Effector CD8-positive, alpha-beta T cell (primary cell): Measurements from ENCODE around the gene HS6ST1.

Experiments
- DNase-seq: peaks from one replicate; lab custom pipeline; 2025; lab: John Stamatoyannopoulos, UW

HS6ST1 gene

DNA sequence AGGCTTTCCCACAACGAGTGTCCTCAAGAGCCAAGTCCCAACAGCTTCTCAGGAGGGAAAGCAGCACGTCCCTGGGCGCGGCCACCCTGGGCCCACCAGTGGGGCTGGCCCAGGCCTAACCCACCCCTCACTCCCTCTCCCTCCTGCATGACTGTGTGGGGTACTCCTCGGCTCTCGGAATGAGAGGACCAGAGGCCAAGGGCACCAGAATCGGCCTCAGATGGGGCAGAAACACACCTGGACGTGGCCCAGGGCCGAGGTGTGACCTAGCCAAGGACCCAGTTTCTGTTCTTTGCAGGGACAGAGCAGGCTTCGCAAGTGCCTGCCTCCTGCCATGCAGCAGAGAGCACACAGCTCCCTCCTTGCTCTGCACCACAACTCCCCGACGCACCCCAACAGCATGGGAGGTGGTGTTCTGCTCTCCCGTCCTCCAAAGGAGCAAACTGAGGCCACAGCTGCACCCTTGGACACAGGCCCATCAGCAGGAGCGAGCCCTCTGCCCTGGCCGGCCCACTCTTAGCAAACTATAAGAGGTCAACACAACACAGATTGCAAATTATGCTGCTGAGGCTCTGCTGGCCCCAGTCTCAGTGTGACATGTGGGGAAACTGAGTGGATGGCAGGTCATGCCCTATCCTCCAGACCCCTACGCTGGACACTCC is 19.7 kb downstream of the HS6ST1 start:
- no peak for DNase-seq

DNA sequence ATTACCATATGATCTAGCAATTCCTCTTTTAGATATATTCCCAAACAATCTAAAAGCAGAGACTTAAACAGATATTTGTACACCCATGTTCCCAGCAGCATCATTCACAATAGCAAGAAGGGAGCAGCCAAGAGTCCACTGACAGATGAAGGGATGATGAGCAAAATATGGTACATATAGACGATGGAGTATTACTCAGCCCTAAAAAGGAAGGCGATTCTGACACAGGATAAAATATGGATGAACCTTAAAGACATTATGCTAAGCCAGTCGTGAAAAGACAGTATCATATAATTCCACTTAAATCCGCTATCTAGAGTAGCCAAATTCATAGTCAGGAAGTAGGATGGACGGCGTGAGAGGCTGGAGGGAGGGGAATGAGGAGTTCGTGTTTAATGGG is 20.4 kb downstream of the HS6ST1 start:
- no peak for DNase-seq

DNA sequence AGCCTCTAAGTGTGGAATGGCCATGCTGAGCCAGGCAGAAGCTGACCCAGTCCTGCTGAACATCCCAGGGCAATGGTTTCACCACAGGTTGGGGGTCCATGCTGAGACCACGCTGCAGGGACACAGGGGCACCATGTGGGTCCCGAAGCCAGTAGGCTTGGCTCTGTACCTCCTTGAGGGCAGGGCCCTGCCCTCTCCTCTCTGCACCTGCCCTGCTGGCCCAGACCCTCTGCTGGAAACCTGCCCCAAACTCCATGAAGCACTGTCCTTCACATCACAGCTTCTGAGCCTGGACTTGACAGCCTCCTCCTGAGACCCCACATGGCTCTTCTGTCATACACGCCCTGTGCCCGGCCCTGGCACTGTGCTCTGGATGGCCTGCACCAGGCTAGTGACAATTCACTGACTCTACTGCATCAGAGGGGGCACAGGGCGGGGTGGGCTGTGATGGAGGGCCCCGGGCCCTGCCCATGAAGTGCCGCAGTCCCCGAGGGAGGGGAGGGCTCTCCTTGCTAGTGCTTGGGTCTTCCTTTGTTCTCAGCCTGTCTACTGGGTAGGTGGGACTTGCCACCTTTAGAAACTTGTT is 24.7 kb downstream of the HS6ST1 start:
- DNase-seq = no peak

DNA sequence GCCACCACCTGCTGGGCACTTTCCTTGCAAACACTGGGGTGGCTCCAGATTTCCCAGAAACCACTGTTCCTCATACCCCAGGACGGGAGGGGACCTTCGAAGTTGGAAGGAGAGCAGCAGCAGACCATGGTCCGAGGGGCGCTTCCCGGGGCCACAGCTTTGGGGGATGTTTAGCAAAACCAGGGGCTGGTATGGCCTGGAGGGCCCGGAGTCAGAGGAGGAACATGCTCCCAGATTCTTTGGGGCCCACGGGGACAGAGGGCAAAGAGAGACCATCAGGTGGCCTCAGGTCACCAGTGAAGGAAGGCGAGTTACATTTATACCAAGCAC is 25.3 kb downstream of the HS6ST1 start:
- DNase-seq = no peak

DNA sequence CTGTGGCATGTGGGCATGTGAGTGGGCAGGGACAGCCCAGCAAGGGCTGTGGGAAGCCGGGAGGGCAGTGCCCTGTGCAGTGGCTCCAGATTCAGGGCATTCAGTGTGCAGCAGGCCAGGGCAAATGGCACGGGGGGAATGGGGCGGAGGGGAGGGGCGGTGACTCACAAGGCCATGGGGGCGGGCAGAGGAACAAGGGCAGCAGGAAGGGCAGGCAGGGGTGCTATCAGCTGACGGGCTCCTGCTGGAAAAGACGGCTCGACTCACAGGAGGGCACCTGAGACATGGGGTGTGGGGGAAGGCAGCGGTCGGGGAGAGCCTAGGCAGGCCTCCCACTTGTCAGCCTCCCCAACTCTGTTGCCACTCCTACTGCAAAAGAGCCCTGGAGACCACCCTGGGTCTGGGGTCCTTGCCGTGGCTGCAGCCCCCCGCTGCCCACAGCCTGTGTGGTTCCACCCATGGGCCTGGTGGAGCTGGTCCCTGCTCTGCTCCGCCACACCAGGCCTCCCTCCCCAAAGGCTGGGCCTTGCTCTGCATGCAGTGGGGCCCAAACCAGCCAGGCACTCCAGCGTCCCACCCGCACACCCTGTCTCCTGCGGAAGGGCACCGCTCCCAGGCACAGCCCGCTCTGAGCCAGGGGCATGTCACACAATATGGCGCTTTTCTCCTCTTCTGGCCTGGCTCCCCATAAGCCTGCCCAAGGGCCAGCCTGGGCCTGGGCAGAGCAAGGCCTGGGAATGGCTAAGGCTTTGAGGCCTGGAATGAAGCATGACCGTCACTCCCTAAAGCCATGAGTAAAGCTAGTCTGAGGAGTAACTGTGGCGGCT is 25.9 kb downstream of the HS6ST1 start:
- no peak for DNase-seq

DNA sequence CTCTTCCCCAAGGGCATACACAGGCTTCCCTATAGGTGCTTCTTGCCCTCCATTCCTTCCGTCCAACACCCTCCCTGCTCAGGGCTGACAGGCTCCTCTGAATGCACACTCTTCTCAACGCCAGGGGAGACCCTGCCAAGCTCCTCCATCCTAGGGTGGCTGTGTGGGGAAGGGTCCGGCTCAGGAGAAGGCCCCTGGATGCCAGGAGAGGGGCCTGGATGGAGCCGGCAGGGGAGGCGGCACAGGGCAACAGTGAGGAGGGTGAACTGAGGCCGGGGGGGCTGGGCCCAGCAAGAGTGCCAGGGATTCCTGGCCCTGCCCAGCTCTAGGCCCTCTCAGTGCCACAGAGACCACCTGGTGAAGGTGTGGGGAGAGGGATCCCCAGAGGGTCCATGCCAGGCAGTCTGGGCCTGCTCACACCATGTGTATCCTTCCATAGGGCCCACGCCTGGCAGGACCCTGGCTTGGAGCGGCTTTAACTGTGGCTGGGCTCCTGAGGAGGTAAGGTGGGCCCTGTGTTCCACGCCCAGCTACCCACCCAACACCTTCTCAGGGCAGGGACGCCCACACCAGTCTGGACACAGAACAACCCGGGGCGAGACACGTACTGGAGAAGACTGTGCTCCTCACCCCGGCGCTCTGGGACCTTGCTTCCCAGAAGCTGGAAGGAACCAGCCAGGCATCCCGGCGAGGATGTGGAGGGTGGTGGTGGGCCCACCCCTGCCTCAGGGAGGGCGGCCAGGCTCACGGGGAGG is 26.6 kb downstream of the HS6ST1 start:
- DNase-seq = no peak

DNA sequence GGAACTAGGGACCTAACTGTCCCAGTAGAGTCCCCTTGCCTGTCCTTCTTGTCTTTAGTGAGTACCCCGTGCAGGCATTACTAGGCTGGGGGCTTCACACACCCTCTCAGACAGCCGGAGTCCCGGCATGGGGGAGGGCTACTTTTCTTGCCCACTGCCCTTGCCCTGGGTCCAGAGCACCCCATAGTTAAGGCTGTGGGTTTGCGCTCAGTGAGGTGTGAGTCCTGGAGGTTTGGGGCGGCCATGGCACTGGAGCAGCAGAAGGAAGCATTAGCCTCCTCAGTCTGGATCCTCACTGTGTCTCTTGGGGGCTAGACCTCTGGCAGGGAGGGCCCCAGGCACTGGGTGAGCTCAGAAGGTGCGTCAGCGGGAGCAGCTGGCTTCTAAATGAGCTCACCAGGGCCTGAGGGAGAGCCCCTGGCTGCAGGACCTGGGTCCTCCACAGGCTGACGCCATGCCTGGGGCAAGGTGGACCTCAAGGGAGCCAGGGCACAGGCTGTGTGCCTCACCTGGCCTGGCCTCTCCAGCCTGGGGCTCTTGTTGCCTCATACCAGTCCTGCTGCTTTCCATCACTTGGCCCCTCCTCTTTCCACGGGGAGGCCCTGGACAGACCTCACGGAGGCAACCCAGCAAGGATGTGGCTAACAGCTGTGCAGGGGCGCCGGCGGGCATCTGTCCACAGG is 27.4 kb downstream of the HS6ST1 start:
- DNase-seq = no peak

DNA sequence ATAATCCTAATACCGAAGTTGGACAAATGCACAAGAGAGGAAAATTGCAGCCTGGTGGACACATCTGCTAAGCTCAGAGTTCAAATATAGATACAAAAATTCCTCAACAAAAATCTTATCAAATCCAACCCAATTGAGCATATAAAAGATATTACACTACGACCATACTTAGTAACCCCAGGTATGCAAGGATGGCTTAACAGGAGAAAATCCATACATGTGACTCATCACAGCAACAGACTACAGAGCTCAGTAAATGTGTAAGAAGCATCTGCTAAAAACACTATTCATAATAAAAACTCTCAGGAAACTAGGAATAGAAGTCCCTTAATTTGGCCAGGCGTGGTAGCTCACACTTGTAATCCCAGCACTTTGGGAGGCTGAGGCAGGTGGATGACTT is 28.3 kb downstream of the HS6ST1 start:
- no peak for DNase-seq

DNA sequence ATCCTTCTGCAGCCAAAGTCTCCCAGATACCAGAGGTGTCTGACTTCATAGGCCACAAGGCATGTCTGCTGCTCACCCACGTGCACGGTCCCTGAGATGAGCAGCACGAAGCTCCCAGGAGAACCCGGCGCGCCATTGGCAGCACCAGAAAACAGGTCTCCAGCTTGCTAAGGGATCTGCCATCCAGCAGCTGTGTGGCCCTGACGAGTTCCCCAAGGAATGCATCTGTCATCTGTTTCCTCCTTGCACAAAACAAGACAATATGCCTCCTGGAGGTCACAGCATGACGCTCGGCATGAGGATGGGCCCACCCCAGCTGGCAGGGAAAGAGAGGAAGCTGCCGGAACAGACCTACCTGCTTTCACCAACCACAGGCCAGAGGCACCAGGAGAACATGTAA is 29.2 kb downstream of the HS6ST1 start:
- DNase-seq = no peak

DNA sequence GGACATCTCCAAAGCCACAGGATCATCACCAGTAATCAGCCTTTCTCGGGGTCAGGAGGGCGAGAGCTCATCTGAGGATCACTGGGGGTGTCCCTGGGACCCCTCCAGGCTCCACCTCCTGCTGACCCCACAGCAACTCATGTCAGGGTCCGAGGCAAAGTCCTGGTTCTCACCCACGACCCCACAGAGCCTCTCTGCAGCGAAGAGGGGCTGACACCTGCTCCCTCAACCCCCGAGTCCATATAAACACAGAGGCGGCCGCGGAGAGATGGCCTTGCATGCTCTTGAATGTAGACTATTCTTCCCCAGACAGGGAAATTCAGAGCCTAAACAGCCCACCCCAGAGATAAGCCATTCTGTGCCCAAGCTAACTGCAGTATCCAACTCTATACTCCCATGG is 29.9 kb downstream of the HS6ST1 start:
- no peak for DNase-seq

DNA sequence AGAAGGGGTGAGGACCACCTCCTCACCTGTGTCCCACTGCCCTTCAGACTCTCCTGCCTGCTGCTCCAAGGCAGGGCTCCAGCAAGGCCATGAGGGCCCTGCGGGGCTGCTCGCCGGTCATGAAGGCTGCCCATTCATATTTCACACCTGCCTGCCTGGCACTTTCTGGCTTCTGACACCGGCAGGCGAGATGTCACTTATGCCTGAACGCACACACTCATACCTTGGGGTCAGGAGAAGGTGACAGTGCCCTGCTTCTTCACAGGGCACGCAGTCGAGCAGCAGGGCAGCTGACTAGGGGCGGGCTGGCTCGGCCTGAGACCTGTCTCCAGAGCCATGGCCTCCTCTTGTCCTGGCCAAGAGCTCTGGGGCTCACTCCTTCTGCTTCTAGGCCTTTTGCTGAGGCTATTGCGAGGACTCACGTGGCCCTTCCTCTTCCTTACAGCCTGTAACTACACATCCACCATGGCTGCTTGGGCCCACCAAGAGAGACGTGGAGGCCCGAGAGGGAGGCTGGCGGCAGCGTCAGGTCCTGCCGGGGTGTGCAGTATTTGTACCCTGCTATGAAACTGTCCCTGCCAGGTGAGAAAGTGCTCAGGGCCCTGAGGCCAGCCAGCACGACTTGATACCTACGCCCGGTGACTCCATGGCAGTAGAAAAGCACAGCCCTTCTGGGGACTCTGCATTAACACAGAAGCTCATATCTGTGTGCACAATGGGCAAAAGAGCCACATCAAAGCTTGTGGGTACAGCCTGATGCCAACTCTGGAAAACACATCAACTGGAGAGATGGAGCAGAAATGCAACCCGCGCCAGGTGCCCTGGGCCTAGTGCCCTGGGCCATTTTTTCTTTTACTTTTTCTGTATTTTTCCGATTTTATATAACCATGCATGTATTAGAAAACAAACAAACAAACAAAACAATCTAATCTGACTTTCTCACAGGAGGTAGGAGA is 30.6 kb downstream of the HS6ST1 start:
- DNase-seq = no peak

DNA sequence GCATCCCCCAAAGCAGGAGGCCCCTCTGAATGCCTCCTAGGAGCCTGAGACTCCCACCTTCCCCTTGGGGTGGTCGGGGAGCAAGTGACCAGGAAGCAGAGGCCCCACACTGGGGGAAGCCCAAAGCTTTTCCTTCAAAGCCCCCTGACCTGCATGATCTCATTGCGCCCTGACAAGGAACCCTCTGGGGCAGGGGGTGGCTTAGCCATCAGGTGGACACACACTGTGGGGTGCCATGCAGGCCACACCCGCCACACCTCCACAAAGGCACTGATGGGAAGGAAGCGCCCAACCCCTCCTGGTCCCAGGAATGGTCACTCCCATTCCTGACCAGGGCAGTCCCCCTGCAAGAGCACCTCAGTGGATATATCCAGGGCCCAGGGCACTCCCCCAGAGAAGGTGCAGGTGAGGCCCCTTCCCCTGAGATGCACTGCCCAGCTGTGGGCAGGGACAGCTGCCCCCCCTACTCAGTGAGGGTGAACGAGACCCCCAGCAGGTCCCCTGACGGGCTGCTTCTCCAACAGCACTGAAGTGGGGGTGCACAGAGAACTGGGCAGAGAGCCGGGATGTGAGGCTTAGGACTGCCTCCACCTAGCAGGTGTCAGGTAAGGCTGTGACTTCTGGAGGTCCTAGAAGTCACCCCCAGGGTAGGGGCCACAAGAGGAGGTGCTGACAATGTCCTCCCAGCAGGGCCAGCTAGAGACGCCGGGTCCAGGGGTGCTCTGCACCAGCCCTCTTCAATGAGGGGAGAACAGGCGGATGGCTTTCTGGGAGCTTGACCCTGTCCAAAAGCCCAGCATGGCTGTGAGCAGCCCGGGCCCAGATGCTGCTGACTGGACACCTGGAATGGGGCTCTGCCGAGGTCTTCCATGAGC is 31.5 kb downstream of the HS6ST1 start:
- no peak for DNase-seq

DNA sequence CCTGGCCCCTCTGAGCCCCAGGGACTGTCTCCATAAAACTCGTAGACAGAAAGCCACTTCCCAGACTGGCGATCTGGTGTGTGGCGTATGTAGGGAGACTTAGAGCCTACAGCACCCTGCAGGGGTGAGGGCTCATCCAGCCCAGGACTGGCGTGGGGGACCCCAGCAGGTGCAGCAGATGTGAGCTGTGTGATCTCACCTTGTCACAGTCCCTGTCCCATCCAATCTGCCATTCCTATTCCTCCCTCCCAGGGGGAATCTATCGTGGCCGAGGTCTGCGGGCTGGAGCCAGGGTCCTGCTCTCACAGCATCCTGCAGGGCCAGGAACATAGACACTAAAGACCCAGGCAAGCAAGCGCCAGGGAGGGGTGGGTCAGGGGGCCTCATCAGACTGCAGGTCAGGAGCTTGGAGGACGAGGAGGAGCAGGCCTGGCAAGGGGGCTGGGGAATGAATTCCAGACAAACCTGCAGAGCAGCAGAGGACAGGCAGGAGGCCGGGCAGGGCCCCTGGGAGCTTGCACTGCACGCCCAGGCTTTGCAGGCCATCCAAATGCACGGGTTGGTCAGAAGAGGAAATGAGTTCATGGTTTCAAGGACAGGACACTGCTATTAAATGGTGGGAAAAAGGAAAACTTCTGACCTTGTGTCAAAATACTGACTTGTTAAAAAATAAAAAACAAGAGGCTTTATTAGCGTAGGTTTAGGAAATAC is 32.5 kb downstream of the HS6ST1 start:
- no peak for DNase-seq

DNA sequence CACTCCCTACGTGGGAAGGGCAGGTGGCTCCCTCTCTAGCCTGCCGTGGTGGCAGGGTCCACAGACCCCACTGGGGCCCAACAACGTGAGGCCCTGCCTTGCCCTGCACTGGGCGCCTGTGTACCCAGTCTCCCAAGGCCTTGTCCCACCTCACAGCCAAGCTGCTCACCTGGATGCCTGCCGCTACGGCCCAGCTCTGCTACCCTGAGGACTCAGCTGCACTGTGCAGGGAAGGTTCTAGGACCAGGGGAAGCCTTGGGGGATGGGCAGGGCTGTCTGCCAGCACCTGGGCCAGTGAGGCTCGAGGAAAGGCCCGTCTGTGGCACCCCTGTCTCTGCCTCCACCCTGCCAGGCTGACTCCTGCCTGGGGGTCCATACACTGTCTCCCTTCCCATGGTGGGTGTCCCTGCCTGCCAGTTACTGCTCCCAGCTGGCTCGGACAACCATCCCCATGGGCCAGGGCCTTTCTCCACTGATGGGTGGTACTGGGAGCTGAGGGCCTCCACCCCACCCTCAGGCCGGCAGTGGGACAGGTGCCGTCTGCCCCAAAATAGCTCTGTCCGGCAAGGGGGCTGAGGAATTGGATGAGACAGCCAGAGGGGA is 33.2 kb downstream of the HS6ST1 start:
- DNase-seq = no peak

DNA sequence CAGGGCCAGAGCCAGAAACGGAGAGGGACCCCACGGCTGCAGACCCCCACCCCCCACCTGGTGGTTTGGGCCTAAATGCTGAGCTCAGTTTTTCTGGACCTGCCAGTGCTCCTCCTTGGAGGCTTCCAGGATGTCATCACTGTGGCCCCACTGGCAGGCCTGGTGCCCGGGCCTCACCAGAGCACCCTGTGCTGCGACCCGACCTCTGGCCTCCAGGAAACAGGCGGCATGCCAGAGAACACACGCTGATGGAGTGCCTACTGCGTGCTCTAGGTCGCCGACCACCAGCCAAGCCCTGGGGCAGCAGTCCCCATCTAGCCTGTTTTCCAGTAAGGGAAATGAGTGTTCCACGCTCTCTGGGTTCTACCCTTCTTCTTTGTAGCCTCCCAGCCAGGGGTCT is 33.8 kb downstream of the HS6ST1 start:
- DNase-seq = no peak

DNA sequence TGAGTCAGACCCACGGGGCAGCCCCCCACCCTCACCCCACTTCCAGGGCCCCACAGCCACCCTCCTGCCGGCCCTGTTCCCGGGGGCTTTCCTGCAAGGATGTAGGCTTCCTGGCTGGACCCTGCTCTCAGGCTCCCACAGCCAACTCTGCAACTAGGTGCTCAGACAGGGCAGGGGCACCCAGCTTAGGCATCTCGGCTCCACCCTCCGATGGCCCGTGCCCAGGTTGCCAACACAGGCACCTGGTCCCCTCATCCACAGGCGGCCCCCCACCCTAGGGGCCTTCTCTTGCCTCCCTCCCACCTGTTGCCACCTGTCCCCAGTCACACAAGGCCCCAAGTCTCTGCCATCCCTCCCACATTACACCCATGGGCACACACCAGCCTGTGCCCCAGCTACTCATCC is 34.6 kb downstream of the HS6ST1 start:
- DNase-seq = no peak

DNA sequence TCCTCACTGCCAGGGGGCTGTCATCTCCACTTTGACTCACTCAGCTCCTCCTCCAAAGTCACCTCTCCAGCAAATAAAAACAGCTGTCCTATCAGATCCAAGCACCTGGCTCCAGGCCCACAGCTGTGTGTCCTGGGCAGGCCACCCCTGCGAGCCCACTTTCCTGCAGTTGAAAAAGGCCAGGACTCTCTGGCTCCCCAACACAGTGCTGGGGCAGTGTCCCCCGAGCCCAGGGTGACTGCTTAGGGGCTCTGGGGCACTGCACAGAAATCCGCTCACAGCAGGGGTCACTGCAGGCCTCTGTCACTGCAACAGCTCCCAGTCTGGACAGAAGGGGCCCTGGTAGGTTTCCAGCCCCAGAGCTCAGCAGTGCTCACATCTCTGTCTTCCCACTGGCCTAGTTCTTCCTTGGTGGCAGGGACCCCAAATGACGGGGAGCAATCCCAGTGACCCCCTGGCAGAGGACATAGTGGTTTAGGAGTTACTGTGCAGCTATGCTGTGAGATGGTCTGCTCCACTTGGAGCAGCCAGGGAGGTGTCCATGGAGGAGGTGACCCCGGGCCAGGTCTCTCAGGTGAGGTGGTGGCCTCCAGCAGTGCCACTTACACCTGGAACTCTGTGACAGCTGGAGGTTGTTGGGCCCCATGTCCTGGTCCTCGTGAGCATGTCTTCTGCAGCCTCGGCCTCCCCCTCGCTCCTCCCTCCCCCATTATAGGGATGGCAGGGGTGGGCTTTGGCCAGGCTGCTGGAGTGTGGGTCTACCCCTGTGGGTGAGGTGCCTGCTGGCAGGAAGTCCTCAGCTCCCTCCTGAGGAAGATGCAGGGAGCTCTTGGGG is 35.5 kb downstream of the HS6ST1 start:
- no peak for DNase-seq
